HUES6 (cell line): ENCODE measurements around the gene ERMAP.

Experiments
- H3K27ac ChIP-seq: 2 replicates; pipeline ENCODE4 v1.7.0; 2013; ENCODE audit warnings: low read depth, mild to moderate bottlenecking, low read length, inconsistent platforms
- H3K27me3 ChIP-seq: 2 replicates; pipeline ENCODE4 v1.6.1; 2013; ENCODE audit warnings: low read length; ENCODE audit not compliant: control insufficient read depth, insufficient read depth
- H3K36me3 ChIP-seq: 2 replicates; pipeline ENCODE4 v1.6.1; 2013; ENCODE audit warnings: low read length; ENCODE audit not compliant: control insufficient read depth, insufficient read depth
- H3K4me1 ChIP-seq: 2 replicates; pipeline ENCODE4 v1.6.1; 2013; ENCODE audit warnings: low read length; ENCODE audit not compliant: control insufficient read depth, insufficient read depth
- H3K4me3 ChIP-seq: 2 replicates; pipeline ENCODE4 v1.5.1; 2013; ENCODE audit warnings: low read depth, low read length
- H3K9ac ChIP-seq: one replicate; pipeline ENCODE4 v1.6.1; 2013; ENCODE audit warnings: mild to moderate bottlenecking, low read length
- H3K9me3 ChIP-seq: 2 replicates; pipeline ENCODE4 v1.6.1; 2013; ENCODE audit warnings: low read depth, low read length; ENCODE audit not compliant: control insufficient read depth, insufficient read depth

ERMAP gene

GRCh38 chr1:42880384-42880783, 63.5 kb downstream of the ERMAP start:
- no peak overlapping the region for H3K4me3 ChIP-seq
- peaks cover 9% of the 10 kb centered on the region for H3K9me3 ChIP-seq
- no peaks in the 10 kb centered on the region for H3K36me3 ChIP-seq
- no peak overlapping the region for H3K9ac ChIP-seq
- H3K27me3 ChIP-seq, result no peaks in the 10 kb centered on the region
- H3K4me1 ChIP-seq, result peaks cover 5% of the 10 kb centered on the region; the same call in 1 of the 2 replicates
- H3K27ac ChIP-seq, result no peak overlapping the region

- H3K9me3 ChIP-seq, result no peaks in the 10 kb centered on the region
- no peak overlapping the region for H3K27ac ChIP-seq
- H3K27me3 ChIP-seq, result no peaks in the 10 kb centered on the region
- H3K9ac ChIP-seq, result no peak overlapping the region
- no peak overlapping the region for H3K4me3 ChIP-seq
- H3K4me1 ChIP-seq, result no peaks in the 10 kb centered on the region
- H3K36me3 ChIP-seq, result no peaks in the 10 kb centered on the region
Observed at GRCh38 chr1:42886046-42886739, 69.3 kb downstream of the ERMAP start.

GRCh38 chr1:42886800-42887199, 69.9 kb downstream of the ERMAP start:
- Histone ChIP-seq H3K4me1 (no peaks in the 10 kb centered on the region), H3K9me3 (no peaks in the 10 kb centered on the region), H3K27me3 (no peaks in the 10 kb centered on the region), H3K4me3 (no peak overlapping the region), H3K27ac (no peak overlapping the region), H3K9ac (no peak overlapping the region), H3K36me3 (no peaks in the 10 kb centered on the region)

GRCh38 chr1:42887366-42887765, 70.4 kb downstream of the ERMAP start:
- no peaks in the 10 kb centered on the region for H3K9me3 ChIP-seq
- no peak overlapping the region for H3K4me3 ChIP-seq
- no peak overlapping the region for H3K9ac ChIP-seq
- no peak overlapping the region for H3K27ac ChIP-seq
- no peaks in the 10 kb centered on the region for H3K27me3 ChIP-seq
- H3K4me1 ChIP-seq, result no peaks in the 10 kb centered on the region
- no peaks in the 10 kb centered on the region for H3K36me3 ChIP-seq

- Histone ChIP-seq H3K27me3 (no peaks in the 10 kb centered on the region), H3K9me3 (no peaks in the 10 kb centered on the region), H3K4me1 (no peaks in the 10 kb centered on the region), H3K9ac (no peak overlapping the region), H3K36me3 (no peaks in the 10 kb centered on the region), H3K4me3 (no peak overlapping the region), H3K27ac (no peak overlapping the region)
Observed at GRCh38 chr1:42888013-42888633, 71.2 kb downstream of the ERMAP start.

GRCh38 chr1:42889264-42889663, 72.3 kb downstream of the ERMAP start:
- Histone ChIP-seq H3K4me1 (no peaks in the 10 kb centered on the region), H3K27ac (no peak overlapping the region), H3K9ac (no peak overlapping the region), H3K9me3 (peaks cover under 1% of the 10 kb centered on the region), H3K4me3 (no peak overlapping the region), H3K36me3 (no peaks in the 10 kb centered on the region), H3K27me3 (no peaks in the 10 kb centered on the region)

- Histone ChIP-seq H3K36me3 (no peaks in the 10 kb centered on the region), H3K9ac (no peak overlapping the region), H3K4me1 (no peaks in the 10 kb centered on the region), H3K9me3 (peaks cover 7% of the 10 kb centered on the region), H3K27me3 (no peaks in the 10 kb centered on the region), H3K4me3 (no peak overlapping the region), H3K27ac (no peak overlapping the region)
Observed at GRCh38 chr1:42891465-42892138, 74.7 kb downstream of the ERMAP start.
